HG03342 (cell line): ENCODE measurements around the gene TIMP4.

ENCODE experiments used
- ATAC-seq: cut with Tn5 transposase; IDR thresholded peaks from one replicate; pipeline ENCODE4 v1.9.1; 2021; ENCODE audit warnings: mild to moderate bottlenecking, moderate library complexity; ENCODE audit not compliant: unreplicated experiment

Gene TIMP4

GRCh38 chr3:12186046-12186445, 27.3 kb upstream of the TIMP4 start:
- ATAC-seq: no peak

- no peak for ATAC-seq
Measured at GRCh38 chr3:12185172-12185710, 26.5 kb upstream of the TIMP4 start.

GRCh38 chr3:12184541-12184940, 25.8 kb upstream of the TIMP4 start:
- no peak for ATAC-seq

GRCh38 chr3:12182687-12183441, 24.2 kb upstream of the TIMP4 start:
- ATAC-seq: no peak

- ATAC-seq: no peak
Measured at GRCh38 chr3:12181806-12182205, 23.1 kb upstream of the TIMP4 start.

GRCh38 chr3:12181301-12181700, 22.6 kb upstream of the TIMP4 start:
- no peak for ATAC-seq

GRCh38 chr3:12180631-12181030, 21.9 kb upstream of the TIMP4 start:
- ATAC-seq: no peak

GRCh38 chr3:12180218-12180617, 21.5 kb upstream of the TIMP4 start:
- ATAC-seq: no peak

GRCh38 chr3:12179441-12179840, 20.7 kb upstream of the TIMP4 start:
- ATAC-seq: no peak

GRCh38 chr3:12178091-12178820, 19.5 kb upstream of the TIMP4 start:
- ATAC-seq: no peak

GRCh38 chr3:12177126-12177525, 18.4 kb upstream of the TIMP4 start:
- ATAC-seq: no peak

GRCh38 chr3:12175844-12176453, 17.2 kb upstream of the TIMP4 start:
- peak; percentile 73 for ATAC-seq

GRCh38 chr3:12175137-12175593, 16.5 kb upstream of the TIMP4 start:
- no peak for ATAC-seq

- no peak for ATAC-seq
Measured at GRCh38 chr3:12170207-12170606, 11.5 kb upstream of the TIMP4 start.

GRCh38 chr3:12165909-12166308, 7.2 kb upstream of the TIMP4 start:
- ATAC-seq: no peak

- ATAC-seq: no peak
Measured at GRCh38 chr3:12159227-12159601, 502 bp upstream of the TIMP4 start.

GRCh38 chr3:12157026-12157425, 1.7 kb downstream of the TIMP4 start:
- no peak for ATAC-seq

- ATAC-seq: no peak
Measured at GRCh38 chr3:12155828-12156227, 2.9 kb downstream of the TIMP4 start.

GRCh38 chr3:12155264-12155663, 3.4 kb downstream of the TIMP4 start:
- ATAC-seq: no peak

- no peak for ATAC-seq
Measured at GRCh38 chr3:12154151-12154550, 4.6 kb downstream of the TIMP4 start.

- ATAC-seq: no peak
Measured at GRCh38 chr3:12150112-12150511, 8.6 kb downstream of the TIMP4 start.

- no peak for ATAC-seq
Measured at GRCh38 chr3:12149029-12149428, 9.7 kb downstream of the TIMP4 start.
